RPMI8226 (cell line): Measurements from ENCODE around the gene UVRAG.
A peak's percentile ranks its signal among the peaks of the same experiment; 100 is the strongest.
"Not testable (repeated sequence)": the region's sequence is repeated elsewhere in the genome, so short reads cannot be mapped to it uniquely, and the experiment has no call there.

Experiments
- DNase-seq: peaks from one replicate; pipeline ENCODE4 v3.0.0-alpha.2; 2015

UVRAG gene

GRCh38 chr11:76081084-76081483, 266.1 kb downstream of the UVRAG start:
- DNase-seq: not testable (repeated sequence)

GRCh38 chr11:76083563-76084451, 268.8 kb downstream of the UVRAG start:
- no peak for DNase-seq

- DNase-seq: no peak
These were observed 270.3 kb downstream of the UVRAG start for GRCh38 chr11:76085270-76085669.

GRCh38 chr11:76086743-76087635, 272.0 kb downstream of the UVRAG start:
- no peak for DNase-seq

- DNase-seq: no peak
These were observed 272.7 kb downstream of the UVRAG start for GRCh38 chr11:76087749-76088148.

- DNase-seq: no peak
These were observed 273.5 kb downstream of the UVRAG start for GRCh38 chr11:76088511-76088910.

GRCh38 chr11:76090174-76090573, 275.2 kb downstream of the UVRAG start:
- DNase-seq: no peak

- no peak for DNase-seq
These were observed 275.8 kb downstream of the UVRAG start for GRCh38 chr11:76090821-76091220.

- no peak for DNase-seq
These were observed 279.7 kb downstream of the UVRAG start for GRCh38 chr11:76094740-76095139.

- DNase-seq: no peak
These were observed 280.9 kb downstream of the UVRAG start for GRCh38 chr11:76095891-76096290.

GRCh38 chr11:76096552-76096951, 281.5 kb downstream of the UVRAG start:
- DNase-seq: no peak

- DNase-seq: peak; percentile 9
These were observed 287.8 kb downstream of the UVRAG start for GRCh38 chr11:76102802-76103201.

- DNase-seq: no peak
These were observed 288.4 kb downstream of the UVRAG start for GRCh38 chr11:76103460-76103859.

GRCh38 chr11:76104285-76104684, 289.3 kb downstream of the UVRAG start:
- no peak for DNase-seq

- DNase-seq: no peak
These were observed 290.6 kb downstream of the UVRAG start for GRCh38 chr11:76105637-76106036.

GRCh38 chr11:76107971-76108370, 293.0 kb downstream of the UVRAG start:
- DNase-seq: no peak

- DNase-seq: no peak
These were observed 299.2 kb downstream of the UVRAG start for GRCh38 chr11:76114238-76114637.

GRCh38 chr11:76115555-76115954, 300.5 kb downstream of the UVRAG start:
- DNase-seq: no peak

- no peak for DNase-seq
These were observed 304.0 kb downstream of the UVRAG start for GRCh38 chr11:76119032-76119431.

GRCh38 chr11:76119779-76120178, 304.8 kb downstream of the UVRAG start:
- DNase-seq: no peak

- no peak for DNase-seq
These were observed 305.6 kb downstream of the UVRAG start for GRCh38 chr11:76120513-76121101.

- DNase-seq: no peak
These were observed 308.2 kb downstream of the UVRAG start for GRCh38 chr11:76123248-76123647.
